GM21528 (cell line): ENCODE results near the gene FAM32A.

Source experiments
- ATAC-seq: cut with Tn5 transposase; IDR thresholded peaks from one replicate; pipeline ENCODE4 v1.9.1; 2021; ENCODE audit warnings: mild to moderate bottlenecking, moderate library complexity; ENCODE audit not compliant: unreplicated experiment, low FRiP score

Gene FAM32A

DNA sequence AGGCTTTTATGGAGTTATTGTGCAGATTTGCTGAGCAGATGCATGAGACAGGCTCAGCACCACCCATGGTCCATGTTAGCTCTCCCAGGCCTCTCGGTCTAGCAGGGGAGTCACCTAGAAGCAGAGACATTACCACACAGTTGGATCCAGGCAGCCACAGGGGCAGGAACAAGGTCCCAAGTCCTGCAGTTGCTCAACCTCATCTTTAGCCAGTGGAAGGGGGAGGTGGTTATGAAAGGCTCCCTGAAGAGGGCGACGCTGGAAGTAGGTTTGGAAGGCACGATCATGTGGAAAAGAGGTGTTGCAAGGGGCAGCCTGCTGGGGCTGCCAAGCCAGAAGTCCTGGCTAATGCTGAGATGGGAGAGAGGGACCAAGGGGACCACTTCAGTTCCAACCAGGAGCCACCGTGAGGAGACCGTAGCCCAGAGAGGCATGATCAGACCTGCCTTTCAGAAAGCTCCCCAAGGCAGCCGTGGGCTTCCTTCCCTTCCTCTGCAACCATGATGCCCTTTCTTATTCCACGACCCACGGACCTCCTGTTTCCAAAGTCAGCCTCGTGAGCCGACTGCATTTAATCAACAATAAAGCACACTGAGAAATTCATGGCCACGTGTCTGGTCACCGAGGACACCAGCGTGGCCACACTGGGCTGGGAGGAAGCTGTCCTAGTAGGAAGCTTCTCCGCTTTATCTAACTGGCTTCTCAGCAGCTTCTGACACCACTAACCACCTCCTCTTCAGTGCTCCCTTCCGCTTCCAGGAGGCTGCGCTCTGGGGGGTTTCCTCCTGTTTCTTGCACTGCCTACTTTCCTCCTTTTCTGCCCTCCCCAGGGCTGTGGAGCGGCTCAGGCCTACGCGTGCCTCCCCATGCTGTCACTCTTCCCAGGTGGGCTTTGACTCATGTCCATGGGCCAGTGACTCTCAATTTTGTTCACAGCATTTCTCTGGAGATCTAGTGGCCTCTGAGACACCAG, 15.1 kb downstream of the FAM32A start:
- ATAC-seq: no peak

DNA sequence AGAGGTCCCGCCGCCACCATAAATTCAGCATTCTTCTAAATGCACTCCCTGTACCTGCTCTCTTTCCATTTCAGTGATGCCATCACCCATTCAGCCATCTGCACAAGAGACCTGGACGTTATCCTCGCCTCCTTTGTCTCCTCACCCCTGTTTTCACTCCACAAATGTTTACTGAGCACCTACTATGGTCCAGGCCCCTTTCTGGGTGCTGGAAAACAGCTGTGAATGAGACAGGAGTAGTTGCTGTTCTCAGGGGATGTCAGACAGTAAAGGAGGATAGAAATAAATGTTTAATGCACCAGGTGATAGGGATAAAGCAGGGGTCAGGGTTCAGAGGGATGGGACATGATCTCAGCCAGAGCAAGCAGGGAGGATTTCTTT, 15.8 kb downstream of the FAM32A start:
- no peak for ATAC-seq

DNA sequence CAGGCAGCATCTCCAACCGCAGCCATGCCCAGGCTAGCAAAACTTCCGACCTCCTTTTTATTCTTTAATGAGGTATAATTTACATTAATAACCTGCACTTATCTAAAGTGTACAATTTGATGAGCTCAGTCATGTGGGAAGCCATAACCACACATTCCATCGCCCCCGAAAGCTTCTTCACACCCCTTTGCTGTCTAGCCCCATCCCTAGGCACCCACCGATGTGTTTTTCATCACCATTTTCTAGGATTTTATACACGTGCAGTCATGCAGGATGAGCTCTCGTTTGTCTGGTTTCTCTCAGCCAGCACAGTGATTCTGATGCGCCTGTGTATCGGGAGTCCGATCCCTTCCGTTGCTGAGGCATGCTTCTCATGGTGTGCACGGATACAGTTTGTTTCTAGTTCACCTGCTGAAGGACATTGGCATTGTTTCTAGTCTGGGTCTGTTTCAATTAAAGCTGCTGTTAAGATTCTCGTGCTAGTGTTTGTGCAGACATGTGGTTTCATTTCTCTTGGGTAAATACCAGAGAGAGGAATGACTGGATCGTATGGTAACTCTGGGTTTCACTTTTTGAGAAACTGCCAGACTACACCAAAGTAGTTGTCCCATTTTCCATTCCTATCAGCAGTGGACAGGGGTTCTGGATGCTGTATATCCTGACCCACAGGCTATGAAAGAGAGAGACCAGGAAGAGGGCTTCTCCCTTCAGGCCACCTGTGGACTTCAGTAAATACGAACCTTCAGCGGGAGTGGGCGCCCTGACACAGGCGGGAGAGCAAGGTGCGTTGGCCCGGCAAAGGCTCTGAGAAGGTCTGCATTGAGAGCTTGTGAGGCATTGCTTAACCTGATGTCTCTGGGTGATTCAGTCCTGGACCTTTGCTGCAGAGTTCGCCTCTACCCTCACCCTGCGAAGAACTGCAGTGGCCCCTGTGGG, 17.4 kb downstream of the FAM32A start:
- no peak for ATAC-seq

DNA sequence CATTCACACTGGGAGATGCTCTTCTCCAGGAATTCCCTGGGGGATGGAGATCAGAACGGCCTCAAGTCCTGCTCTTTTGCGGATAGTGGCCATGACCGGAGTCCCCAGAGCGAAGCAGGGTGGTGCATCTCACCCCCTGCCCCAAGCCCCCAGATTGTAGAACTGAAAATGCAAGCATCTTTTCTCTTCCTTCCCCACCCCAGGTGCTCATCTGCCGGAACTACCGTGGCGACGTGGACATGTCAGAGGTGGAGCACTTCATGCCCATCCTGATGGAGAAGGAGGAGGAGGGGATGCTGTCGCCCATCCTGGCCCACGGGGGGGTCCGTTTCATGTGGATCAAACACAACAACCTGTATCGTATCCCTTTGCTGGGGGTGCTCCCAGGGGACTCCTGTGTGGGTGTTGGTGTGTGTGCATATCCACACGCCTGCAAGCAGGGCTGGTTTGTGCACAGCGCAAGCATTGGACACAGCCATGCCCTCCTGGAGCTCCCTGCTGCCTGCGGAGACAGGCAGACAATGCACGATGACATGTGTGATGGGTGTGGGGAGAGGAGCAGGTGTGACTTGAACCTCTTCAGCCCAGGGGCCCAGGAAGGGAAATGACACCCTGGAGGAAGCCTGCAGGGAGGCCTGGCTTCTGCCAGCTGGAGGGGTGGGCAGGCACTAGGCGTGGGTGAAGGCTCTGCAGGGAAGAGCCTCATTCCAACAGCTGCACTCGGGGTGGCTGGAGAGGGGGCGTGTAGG, 18.2 kb downstream of the FAM32A start:
- no peak for ATAC-seq

DNA sequence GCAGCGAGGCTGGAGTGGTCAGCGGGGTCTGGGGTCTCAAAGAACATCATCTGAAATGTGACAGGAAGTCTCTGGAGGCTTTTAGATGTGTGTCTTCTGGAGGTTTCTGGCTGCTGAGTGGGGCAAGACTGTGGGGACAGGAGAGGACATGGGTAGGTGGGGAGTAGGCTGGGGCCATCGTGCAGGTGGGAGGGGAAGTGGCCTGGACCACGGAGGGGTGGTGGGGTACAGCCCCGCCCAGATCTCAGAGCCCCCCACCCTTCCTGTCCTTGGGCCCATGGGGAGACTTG, 18.7 kb downstream of the FAM32A start:
- no peak for ATAC-seq

DNA sequence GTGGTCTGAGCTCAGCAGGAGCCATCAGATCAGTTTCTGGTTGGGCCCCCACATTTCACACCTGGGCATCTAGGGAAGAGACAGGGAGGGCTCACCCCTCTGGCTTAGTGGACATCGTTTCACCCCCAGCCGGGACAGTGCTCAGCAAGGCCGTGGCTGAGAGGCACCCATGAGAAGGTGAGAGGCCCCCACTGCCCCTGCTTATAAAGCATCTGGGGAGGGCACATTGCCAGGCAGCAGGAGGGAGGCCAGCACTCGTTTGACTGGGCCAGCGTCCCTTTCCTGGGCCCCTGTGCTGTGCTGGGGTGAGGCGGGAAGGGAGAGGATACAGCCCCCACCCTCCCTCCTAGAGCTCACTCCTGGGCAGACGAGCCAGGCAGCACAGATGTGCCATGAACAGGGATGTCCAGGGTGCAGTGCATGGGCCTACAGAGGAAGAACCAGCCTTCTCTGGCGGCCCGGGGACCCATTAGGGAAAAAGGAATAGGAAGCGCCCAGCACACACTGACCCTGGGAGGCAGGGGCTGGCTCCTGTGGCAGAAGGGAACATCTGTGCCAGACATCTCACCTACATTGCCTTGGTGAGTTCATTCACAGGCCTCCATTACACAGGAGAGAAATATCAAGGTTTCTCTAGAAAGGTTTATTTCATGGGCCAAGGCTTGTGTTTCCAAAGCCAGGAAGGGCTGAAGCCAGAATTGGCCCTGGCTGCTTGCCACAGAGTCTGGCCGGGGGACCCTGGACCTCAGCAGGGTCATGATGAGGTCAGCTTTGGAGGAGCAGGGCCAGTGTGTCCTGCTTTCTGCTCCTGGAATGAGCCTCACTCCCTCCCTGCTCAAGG, 20.2 kb downstream of the FAM32A start:
- no peak for ATAC-seq

DNA sequence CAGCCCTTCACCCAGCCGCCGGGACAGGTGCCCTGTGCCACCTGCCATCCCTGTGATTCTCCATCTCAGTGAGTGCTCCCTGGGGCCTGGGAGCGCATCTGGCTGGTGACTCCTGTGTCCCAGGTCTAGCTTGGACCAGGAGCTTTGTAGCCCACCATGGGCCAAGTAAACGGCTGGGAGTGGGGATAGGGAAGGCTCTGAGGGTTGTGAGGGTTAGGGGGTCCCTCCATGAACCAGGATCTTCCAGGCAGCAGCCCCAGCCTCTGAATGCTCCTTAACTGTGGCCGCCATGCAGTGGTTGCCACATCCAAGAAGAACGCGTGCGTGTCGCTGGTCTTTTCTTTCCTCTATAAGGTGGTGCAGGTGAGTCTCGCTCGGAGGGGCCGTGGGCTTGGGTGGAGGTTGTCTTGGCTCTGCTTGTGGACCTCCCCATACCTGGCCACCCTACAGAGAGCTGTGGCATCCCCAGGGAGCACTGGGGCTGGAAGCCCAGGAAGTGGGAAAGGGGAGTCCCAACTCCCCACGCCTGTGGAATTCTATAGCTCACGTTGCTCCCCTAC, 20.9 kb downstream of the FAM32A start:
- no peak for ATAC-seq

DNA sequence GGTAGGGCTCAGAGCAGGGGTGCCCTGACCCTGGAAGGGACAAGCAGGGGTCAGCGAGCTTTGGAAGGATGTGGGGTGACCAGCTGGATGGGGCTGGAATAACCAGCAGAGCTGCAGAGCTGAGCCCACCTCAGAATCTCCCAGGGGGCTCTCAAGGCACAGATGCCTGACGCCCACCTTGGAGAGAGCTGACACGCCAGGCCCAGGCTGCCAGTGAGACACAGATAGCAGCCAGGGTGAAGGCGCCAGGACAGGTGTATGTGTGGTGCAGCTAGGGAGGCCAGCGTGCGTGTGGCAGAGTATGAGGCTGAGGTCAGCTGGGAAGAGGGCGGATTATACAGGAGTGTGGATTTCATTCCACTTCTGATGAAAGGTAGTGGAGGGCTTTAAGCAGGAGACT, 21.4 kb downstream of the FAM32A start:
- ATAC-seq: no peak

DNA sequence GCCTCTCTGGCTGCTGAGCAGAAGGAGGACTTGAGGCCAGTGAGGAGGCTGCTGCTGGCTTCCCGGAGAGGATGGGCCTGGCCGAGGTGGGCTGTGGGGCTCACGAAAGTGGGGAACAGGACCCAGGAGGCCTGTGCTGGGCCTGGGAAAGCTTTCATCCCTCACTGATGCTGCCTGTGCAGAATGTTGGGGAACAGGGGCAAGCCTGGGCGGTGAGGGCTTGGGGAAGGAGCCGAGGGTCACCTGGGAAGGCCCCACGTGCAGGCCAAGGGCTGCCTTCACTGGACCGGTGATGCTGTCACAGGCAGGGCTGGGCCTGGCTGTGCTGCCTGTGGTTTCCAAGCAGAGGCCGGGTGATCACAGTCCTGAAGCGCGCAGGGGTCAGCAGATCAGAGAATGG, 21.9 kb downstream of the FAM32A start:
- no peak for ATAC-seq

DNA sequence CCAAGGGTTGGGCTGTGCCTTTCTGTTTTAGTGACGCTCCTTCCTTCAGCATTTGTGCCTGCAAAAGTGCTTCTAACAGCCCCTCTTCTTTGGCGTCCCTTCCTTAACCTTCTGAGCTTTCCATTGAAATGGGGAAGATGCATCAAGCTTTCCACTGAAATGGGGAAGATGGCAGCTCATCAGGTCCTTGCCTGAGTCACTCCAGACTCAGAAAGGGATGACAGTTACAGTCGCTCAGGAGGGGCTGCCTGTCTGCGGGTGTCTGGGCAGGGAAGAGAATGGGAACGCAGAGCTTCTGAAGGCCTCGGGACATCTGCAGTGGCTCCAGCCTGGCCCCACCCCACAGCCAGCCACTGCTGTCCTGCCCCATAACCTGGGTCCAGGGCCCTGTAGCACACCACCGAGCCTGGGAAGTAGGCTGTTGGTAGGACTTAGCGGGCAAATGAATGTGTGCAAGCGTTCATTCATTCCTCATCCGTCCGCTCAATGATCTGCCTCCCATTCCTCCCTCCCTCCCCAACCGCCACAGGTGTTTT, 22.3 kb downstream of the FAM32A start:
- no peak for ATAC-seq

DNA sequence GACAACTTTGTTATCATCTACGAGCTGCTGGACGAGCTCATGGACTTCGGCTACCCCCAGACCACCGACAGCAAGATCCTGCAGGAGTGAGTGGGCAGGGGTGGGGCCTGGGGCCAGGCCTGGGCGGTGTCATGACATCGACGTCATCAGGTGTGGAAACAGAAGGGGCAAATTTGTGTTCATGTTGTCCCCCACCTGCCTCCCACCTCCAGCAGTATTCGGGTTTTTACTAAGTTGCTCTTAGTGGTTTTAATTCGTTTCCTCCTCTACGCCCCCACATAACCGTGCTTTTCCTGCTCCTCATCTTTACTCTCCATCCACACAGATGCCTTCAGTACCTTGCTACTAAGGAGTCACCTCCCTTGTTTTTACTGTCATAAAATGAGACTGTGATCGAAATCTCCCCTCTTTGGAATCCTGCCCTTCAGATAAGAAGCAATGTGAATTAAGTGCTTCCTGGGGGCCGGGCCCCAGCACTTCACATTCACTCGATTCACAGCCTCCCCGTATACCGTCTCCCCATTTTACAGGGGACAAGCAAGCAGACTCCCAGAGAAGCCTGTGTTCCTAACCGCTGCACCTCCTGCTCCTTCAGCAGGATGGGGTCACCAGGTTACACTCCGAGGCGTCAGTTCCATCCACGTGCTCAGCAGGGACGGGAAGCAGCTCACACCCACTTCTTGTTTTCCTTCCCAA, 23.0 kb downstream of the FAM32A start:
- ATAC-seq: no peak

DNA sequence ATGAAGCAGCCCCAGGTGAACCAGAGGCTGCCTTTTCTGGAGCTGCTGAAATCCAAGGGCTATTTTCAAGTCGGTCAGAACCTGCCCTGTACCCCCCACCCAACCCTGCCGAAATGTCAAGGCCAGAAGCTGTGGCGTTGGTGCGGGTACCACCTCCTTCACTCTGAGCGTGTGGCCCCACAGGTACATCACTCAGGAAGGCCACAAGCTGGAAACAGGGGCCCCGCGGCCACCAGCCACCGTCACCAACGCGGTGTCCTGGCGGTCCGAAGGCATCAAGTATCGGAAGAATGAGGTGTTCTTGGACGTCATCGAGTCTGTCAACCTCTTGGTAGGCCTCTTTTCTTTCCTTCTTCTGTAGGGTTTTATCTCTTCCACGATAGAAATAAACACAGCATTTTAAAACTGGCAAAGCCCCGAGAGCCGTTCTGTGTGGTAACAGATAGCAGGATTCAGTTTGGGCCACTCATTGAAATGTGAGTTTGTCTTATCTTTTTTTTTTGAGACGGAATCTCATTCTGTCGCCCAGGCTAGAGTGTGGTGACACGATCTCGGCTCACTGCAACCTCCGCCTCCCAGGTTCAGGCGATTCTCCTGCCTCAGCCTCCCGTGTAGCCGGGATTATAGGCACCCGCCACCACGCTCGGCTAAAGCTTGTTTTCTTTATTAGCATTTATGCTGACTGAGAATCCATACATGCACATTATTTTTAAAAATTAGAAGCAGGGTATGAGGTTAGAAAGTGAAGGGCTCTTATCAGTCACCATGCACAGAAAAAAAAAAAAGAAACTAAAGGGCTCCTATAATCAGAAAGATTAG, 23.8 kb downstream of the FAM32A start:
- ATAC-seq: no peak

DNA sequence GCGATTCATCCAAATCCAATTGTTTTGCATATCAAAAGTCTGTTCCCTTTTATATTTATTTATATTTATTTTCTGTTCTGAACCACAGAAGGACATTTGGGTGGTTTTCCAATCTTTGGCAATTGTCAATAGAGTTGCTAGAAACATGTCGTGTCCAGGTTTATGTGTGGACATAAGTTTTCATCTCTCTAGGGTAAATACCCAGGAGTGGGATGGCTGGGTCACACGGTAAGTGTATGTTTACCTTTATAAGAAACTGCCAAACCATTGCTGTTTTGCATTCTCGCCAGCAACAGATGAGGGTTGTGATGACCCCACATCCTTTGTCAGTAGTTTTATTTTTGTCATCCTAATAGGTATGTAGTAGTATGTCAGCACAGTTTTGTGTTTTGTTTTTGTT, 25.0 kb downstream of the FAM32A start:
- ATAC-seq: no peak

DNA sequence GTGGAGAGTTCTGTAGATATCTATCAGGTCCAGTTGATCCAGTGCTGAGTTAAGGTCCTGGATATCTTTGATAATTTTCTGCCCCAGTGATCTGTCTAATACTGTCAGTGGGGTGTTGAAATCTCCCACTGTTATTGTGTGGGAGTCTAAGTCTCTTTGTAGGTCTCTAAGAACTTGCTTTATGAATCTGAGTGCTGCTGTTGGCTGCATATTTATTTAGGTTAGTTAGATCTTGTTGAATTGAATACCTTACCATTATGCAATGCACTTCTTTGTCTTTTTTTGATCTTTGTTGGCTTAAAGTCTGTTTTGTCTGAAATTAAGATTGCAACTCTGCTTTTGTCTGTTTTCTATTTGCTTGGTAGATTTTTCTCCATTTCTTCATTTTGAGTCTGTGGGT, 27.9 kb downstream of the FAM32A start:
- ATAC-seq: no peak

DNA sequence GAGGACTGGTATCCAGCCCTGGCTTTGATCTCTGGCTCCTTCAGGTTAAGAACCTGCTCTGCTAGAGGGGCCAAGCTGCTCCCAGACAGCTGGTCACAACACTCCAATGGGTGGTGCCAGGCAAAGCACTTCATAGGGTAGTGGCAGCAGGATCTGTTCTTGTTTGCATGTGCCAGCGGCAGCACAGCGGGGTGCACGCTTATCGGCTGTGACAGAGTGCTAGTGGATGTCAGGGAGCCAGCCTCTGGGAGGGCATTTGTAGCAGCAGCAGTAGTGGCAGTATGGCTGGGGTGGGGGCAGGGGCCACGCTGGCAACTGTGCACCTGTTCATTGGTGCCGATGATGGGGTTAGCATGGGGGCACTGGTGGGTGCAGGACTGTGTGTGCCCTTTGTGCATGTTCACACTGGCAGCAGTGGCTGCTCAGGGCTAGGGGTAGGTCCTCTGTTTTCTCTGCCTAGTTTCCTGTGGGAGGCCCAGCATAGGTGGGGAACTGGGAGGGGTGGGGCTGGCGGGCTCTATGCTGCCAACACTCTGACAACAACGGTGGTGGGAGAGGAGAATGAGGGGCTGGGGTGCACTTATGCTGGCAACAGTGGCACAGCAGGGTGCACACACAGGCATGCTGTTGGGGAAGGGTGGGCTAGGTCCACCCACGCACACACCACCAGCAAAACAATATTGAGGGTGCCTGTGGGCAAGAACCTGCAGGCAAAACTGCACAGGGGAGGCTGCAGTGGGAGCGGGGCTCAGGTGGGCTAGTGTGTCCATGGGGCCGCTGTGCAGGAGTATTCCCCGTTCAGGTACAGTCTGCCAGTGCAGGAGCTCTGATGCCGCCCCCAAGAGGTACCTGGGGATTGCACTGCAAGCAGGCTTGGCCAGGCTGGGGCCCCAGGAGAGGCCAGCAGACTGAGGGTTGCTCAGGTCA, 31.8 kb downstream of the FAM32A start:
- no peak for ATAC-seq

DNA sequence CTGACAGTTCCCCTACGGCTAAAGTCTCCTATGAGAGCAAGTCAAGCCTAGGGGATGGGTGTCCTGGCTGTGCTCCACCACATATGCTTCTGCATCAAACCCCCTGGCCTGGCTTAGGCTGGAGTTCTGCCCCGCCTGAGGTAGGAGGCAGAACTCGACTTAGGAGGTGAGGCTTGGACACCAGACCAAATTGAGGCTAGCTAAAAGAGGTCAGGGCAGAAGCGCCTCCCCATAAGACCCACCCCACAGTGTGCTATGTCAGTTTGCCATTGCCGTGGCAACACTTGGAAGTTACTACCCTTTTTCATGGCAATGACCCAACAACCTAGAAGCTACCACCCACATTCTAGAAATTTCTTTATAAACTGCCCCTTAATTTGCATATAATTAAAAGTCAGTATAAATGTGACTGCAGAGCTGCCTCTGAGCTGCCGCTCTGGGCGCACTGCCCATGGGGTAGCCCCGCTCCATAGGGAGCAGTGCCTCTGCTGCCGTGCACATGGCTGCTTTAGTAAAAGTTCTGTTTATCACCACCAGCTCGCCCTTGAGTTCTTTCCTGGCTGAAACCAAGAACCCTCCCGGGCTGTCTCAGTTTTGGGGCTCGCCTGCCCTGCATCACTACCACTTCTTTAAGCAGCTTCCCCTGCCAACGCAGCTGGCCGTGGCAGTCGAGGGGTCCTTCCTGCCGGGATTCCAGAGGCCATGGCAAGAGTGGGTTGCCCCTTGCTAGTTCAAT, 32.7 kb downstream of the FAM32A start:
- ATAC-seq: no peak
